Transverse colon (tissue), 4 donors: ENCODE measurements around the gene RASGRP1.

Source experiments
- CTCF ChIP-seq, 5 experiments: fragments of 200-600 bp in 3 of 5; fragments of 450-650 bp in 2 of 5; sonication (generic) in 3 of 5; IDR thresholded peaks; 1 replicate in 2 of 5; 2 replicates in 3 of 5; pipeline ENCODE4 v1.5.1; 2016 to 2017; ENCODE audit warnings: antibody characterized with exemption in 5 of 5, inconsistent platforms in 3 of 5, mild to moderate bottlenecking in 2 of 5, moderate library complexity in 1 of 5
- POLR2A ChIP-seq: fragments of 450-650 bp; IDR thresholded peaks from one replicate; pipeline ENCODE4 v1.6.1; 2016; ENCODE audit warnings: antibody characterized with exemption, mild to moderate bottlenecking, moderate library complexity
- POLR2AphosphoS5 ChIP-seq, 3 donors: sonication (generic); formaldehyde crosslinking; IDR thresholded peaks; one replicate each; pipeline ENCODE4 v1.6.1; 2016; ENCODE audit warnings: antibody characterized with exemption in 3 of 3

- no peak for TF ChIP-seq POLR2A
- no peak for TF ChIP-seq CTCF (IDR thresholded peaks at IDR 0.05)
- TF ChIP-seq POLR2AphosphoS5 (IDR thresholded peaks at IDR 0.05), result no peak
Measured at GRCh38 chr15:38496151-38496550, 68.5 kb downstream of the RASGRP1 start.
